ENCODE results near the gene LCE7A. TPM values are rescaled to one million over a fixed set of nuclear protein-coding genes. Genes with fewer than 3 reads are reported as not detected.

Gene LCE7A
- total RNA-seq, 1 donor from 2014 or later = not detected

DNA sequence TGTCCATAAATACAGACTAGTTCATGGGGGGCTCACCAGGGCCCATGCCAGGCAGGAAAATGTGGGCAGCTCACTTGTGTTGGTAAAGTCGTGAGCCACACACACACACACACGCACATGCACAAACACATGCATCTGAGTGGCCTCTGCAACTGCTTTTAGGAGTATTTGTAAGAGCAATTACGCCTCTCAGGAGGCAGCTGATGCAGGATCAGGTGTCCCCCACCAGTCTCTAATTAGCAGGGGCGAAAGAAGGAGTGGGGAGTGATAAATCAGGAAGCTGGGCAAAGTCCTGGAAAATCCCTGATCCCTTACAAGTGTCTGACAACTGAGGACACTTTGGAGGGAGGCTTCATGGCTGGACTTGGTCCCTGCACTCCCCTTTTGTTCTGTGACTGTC, 42.8 kb downstream of the LCE7A start:
- TF ChIP-seq, protein P1, sequence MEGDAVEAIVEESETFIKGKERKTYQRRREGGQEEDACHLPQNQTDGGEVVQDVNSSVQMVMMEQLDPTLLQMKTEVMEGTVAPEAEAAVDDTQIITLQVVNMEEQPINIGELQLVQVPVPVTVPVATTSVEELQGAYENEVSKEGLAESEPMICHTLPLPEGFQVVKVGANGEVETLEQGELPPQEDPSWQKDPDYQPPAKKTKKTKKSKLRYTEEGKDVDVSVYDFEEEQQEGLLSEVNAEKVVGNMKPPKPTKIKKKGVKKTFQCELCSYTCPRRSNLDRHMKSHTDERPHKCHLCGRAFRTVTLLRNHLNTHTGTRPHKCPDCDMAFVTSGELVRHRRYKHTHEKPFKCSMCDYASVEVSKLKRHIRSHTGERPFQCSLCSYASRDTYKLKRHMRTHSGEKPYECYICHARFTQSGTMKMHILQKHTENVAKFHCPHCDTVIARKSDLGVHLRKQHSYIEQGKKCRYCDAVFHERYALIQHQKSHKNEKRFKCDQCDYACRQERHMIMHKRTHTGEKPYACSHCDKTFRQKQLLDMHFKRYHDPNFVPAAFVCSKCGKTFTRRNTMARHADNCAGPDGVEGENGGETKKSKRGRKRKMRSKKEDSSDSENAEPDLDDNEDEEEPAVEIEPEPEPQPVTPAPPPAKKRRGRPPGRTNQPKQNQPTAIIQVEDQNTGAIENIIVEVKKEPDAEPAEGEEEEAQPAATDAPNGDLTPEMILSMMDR (conservative IDR thresholded peaks at IDR 0.05; ENCODE audit: low read depth, low read length) = no peak
- H3K4me3 ChIP-seq (ENCODE audit: low read depth, low read length) = no peak overlapping the region
- DNase-seq (ENCODE audit: low read depth) = no peak

DNA sequence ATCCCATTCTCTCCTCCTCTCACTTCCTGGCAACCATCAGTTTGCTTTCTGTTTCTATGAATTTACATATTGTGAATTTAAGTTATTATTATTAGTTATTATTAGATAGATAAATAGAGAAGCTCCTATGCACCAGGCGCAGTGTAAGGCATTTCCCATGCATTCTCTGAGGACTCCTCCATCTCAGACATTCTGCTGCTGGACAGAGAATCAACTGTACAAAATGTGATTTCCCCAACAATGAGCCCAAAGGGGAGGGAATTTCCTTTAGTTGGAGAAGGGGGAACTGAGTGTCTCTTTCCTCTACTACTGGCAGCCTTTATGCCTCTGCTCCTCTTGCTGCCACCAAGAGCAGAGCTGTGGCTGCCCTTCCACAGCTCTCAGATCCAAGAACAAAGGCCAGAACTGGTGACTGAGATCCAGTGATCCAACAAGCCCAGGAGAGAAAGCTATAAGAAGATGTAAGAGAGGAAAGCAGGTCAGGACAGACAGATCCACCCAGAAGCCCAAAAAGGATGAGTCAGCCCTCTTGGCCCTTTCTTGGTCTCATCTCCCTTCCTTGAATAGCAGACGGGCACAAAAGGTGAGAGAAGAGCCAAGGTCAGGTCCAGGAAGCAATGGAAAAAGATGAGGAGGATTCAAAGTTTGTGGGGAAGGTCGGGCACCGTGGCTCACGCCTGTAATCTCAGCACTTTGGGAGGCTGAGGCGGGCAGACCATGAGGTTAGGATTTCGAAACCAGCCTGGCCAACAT, 45.1 kb downstream of the LCE7A start:
- no peak overlapping the region for H3K4me3 ChIP-seq (ENCODE audit: low read depth, low read length)
- no peak for DNase-seq (ENCODE audit: low read depth)
- TF ChIP-seq, protein P1 (conservative IDR thresholded peaks at IDR 0.05; ENCODE audit: low read depth, low read length) = no peak

DNA sequence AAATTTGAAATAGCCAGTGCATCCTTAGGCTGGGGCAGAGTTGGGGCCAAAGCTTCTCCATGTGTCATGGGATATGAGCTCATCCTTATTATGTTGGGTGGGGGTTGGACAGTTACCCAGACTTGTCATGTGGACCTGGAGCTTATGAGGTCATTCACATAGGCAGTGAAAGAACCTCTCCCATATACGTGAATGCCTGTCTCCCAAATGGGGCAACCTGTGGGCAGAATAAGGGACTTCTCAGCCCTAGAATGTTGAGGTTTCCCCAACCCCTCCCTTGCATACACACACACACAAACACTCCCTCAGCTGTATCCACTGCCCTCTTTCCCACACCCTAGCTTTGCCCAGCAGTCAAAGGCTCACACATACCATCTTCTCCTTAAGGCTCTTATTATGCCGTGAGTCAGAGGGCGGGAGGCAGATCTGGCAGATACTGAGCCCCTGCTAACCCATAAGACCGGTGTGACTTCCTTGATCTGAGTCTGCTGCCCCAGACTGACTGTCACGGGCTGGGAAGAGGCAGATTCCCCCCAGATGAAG, 46.3 kb downstream of the LCE7A start:
- DNase-seq (ENCODE audit: low read depth) = no peak
- H3K4me3 ChIP-seq (ENCODE audit: low read depth, low read length) = no peak overlapping the region
- TF ChIP-seq, protein P1 (conservative IDR thresholded peaks at IDR 0.05; ENCODE audit: low read depth, low read length) = no peak

DNA sequence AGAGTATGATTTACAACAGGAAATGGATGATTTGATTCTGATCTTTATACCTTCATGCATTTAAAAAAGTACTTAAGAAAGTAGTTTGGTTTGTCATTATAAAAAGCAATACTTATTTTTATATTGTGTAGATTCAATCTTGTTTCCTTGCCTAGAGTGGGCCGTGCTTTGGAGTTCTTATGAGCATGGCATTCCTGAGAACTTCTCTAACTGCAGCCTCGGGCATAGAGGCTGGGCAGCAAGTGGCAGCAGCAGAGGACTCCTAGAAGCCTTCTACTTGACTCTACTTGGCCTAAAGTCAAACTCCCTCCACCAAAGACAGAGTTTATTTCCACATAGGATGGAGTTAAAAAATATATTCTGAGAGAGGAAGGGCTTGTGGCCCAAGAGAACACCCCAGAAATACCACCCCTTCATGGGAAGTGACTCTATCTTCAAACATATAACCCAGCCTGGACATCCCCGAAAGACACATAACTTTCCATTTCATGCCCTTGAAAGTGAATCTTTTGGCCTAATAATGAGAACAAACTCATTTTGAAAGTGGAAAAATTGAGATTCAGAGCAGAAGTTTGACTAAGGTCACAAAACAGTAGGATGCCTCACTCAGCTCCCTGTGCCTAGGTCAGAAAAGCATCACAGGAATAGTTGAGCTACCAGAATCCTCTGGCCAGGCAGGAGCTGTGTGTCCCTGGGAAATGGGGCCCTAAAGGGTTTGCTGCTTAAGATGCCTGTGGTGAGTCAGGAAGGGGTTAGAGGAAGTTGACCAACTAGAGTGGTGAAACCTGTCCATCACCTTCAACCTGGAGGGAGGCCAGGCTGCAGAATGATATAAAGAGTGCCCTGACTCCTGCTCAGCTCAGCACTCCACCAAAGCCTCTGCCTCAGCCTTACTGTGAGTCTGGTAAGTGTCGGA, 48.1 kb downstream of the LCE7A start, which contains the start of gene IVL:
Gene IVL (plus strand): TSS at position 861 of the 916 bp plus-strand sequence. CDS start 1,252 bp downstream, outside the sequence.
- TF ChIP-seq, protein P1 (conservative IDR thresholded peaks at IDR 0.05; ENCODE audit: low read depth, low read length) = no peak
- DNase-seq (ENCODE audit: low read depth) = no peak
- no peak within 1 kb of the TSS for H3K4me3 ChIP-seq (ENCODE audit: low read depth, low read length)

DNA sequence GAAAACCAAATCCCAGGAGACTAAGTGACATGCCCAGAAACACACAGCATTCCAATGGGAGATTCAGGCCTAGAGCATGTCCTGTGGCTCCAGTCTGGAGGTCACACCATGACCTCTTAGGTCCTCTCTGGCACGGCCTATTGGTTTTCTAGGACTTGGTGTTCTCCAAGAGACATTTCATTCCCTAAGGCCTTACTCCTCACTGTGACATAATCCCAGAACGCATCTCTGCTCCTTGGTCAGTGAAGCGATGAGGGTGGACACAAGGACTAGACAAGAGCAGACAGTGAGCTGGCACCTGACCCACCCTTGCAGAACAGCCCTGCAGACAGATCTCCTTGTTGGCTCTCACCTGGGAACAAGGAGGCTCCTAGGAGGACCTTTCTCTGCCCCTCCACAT, 49.4 kb downstream of the LCE7A start:
- TF ChIP-seq, protein P1 (conservative IDR thresholded peaks at IDR 0.05; ENCODE audit: low read depth, low read length) = no peak
- DNase-seq (ENCODE audit: low read depth) = no peak
- H3K4me3 ChIP-seq (ENCODE audit: low read depth, low read length) = no peak overlapping the region

Other genes starting within 250 kb of the LCE7A start
- gene LCE3B, start 246.2 kb upstream of the LCE7A start, total RNA-seq = not detected in 2 replicates
- gene LCE3A, start 236.9 kb upstream of the LCE7A start, total RNA-seq = not detected in 2 replicates
- gene LCE2D, start 196.6 kb upstream of the LCE7A start, total RNA-seq = not detected in 2 replicates
- not detected in 2 replicates for gene LCE2C, start 184.7 kb upstream of the LCE7A start, total RNA-seq
- not detected in 2 replicates for gene LCE2B, start 173.9 kb upstream of the LCE7A start, total RNA-seq
- not detected in 2 replicates for gene LCE2A, start 161.7 kb upstream of the LCE7A start, total RNA-seq
- not detected in 2 replicates for gene LCE4A, start 151.8 kb upstream of the LCE7A start, total RNA-seq
- gene KPRP, start 102.0 kb upstream of the LCE7A start, total RNA-seq = not detected in 2 replicates
- gene LCE1F, start 84.9 kb upstream of the LCE7A start, total RNA-seq = not detected in 2 replicates
- gene LCE1E, start 73.7 kb upstream of the LCE7A start, total RNA-seq = not detected in 2 replicates
- gene LCE1D, start 63.3 kb upstream of the LCE7A start, total RNA-seq = not detected in 2 replicates
- not detected in 2 replicates for gene LCE1C, start 53.3 kb upstream of the LCE7A start, total RNA-seq
- gene LCE1B, start 48.0 kb upstream of the LCE7A start, total RNA-seq = not detected in 2 replicates
- gene LCE1A, start 32.5 kb upstream of the LCE7A start, total RNA-seq = not detected in 2 replicates
- not detected in 2 replicates for gene LCE6A, start 17.1 kb upstream of the LCE7A start, total RNA-seq
- not detected in 2 replicates for gene SMCP, start 18.3 kb downstream of the LCE7A start, total RNA-seq
- 0.35 and 2.1 TPM in 2 replicates for gene IVL, start 48.5 kb downstream of the LCE7A start, total RNA-seq
- not detected in 2 replicates for gene SPRR5, start 87.2 kb downstream of the LCE7A start, total RNA-seq
- not detected in 2 replicates for gene SPRR4, start 110.7 kb downstream of the LCE7A start, total RNA-seq
- gene SPRR1A, start 124.1 kb downstream of the LCE7A start, total RNA-seq = not detected in 2 replicates
- gene SPRR3, start 141.8 kb downstream of the LCE7A start, total RNA-seq = not detected in 2 replicates
- gene SPRR1B, start 171.2 kb downstream of the LCE7A start, total RNA-seq = 0.75 TPM in 1 of 2 replicates, not detected in the other
- gene SPRR2D, start 181.1 kb downstream of the LCE7A start, total RNA-seq = not detected in 2 replicates
- gene SPRR2A, start 197.5 kb downstream of the LCE7A start, total RNA-seq = 0.92 and 1.8 TPM in 2 replicates
- gene SPRR2B, start 211.6 kb downstream of the LCE7A start, total RNA-seq = not detected in 2 replicates
- not detected in 2 replicates for gene SPRR2E, start 234.5 kb downstream of the LCE7A start, total RNA-seq

Data from epithelial cell of proximal tubule (primary cell).